Adrenal gland (tissue), 5 donors: Measurements from ENCODE around the gene TSPEAR.

Experiments used
- CTCF ChIP-seq, 6 experiments: fragments of 450-650 bp in 4 of 6; fragments of 200-600 bp in 2 of 6; sonication (generic) in 1 of 6; IDR thresholded peaks; 1 replicate in 5 of 6; 2 replicates in 1 of 6; pipeline versions ENCODE4 v1.5.1 to v1.8.0; 2016 to 2021; ENCODE audit warnings: antibody characterized with exemption in 6 of 6, mild to moderate bottlenecking in 2 of 6, moderate library complexity in 1 of 6
- POLR2A ChIP-seq, 2 donors: fragments of 450-650 bp; IDR thresholded peaks; one replicate each; pipeline ENCODE4 v1.6.1; 2017; ENCODE audit warnings: antibody characterized with exemption in 2 of 2, mild to moderate bottlenecking in 2 of 2, moderate library complexity in 1 of 2
- donor health status: DM: no; HTN: no; CAD: no.

DNA sequence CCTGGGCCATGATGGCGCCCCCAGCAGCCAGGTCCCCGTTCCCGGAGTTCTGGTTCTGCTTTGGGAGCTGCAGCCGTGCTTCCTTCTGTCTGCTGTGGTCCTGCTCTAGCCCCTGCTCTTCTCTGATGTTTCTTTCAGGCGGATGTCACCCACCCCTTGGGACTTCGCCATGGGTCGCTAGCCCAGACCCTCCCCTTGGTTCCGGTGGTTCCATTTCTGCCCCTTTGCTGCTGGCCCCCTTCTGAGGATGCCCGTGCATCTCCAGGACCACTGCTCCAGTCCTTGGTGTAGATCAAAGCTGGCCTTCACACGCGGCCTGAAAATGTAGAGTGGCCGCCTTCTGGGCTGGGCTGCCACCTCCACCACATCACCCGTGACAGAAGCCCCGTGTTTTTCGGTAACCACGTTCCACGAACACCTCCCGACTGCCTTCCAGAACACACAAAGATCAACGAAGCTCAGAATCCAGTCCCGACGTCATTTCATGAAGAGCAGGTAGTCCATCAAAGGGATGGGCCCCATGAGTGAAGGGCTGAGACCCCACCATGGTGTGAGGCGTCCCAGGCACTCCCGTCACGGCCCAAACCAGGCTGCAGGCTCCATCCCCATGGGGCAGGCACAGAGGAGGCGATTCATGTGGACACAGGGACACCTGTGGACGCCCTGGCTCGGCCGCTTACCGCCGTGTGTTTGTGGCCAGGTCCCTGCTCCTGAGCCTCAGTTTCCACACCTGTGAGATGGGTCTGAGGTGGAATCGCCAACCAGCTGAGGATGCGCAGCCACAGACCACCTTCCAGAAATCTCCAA lies 195.8 kb downstream of the TSPEAR start:
- TF ChIP-seq CTCF (IDR thresholded peaks at IDR 0.05) (no peak), POLR2A (IDR thresholded peaks at IDR 0.05) (no peak)
